Measurements from ENCODE around the gene ORC6.

GRCh38 chr16:46687486-46687885, 2.0 kb upstream of the ORC6 start:
- TF ChIP-seq, protein P1, sequence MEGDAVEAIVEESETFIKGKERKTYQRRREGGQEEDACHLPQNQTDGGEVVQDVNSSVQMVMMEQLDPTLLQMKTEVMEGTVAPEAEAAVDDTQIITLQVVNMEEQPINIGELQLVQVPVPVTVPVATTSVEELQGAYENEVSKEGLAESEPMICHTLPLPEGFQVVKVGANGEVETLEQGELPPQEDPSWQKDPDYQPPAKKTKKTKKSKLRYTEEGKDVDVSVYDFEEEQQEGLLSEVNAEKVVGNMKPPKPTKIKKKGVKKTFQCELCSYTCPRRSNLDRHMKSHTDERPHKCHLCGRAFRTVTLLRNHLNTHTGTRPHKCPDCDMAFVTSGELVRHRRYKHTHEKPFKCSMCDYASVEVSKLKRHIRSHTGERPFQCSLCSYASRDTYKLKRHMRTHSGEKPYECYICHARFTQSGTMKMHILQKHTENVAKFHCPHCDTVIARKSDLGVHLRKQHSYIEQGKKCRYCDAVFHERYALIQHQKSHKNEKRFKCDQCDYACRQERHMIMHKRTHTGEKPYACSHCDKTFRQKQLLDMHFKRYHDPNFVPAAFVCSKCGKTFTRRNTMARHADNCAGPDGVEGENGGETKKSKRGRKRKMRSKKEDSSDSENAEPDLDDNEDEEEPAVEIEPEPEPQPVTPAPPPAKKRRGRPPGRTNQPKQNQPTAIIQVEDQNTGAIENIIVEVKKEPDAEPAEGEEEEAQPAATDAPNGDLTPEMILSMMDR (IDR thresholded peaks at IDR 0.05), result no peak
- no peak for TF ChIP-seq POLR2A (IDR thresholded peaks at IDR 0.05)

Data from esophagus squamous epithelium (tissue), 4 donors.